Loucy (cell line): ENCODE data around the gene TOX2.

Experiments
- H2AFZ ChIP-seq: fragments of 200-600 bp; sonication (generic); 2 replicates; pipeline ENCODE4 v1.6.0; 2016; ENCODE audit warnings: antibody characterized with exemption, mild to moderate bottlenecking, low read length, moderate library complexity
- H3F3A ChIP-seq: fragments of 200-600 bp; 2 replicates; pipeline ENCODE4 v1.6.0; 2016; ENCODE audit warnings: antibody characterized with exemption, low read depth, mild to moderate bottlenecking
- H3K27me3 ChIP-seq: fragments of 200-600 bp; sonication (generic); 2 replicates; pipeline ENCODE4 v1.6.1; 2014; ENCODE audit warnings: low read length, mild to moderate bottlenecking; ENCODE audit not compliant: insufficient read depth, poor library complexity, severe bottlenecking
- H3K36me3 ChIP-seq: fragments of 200-600 bp; sonication (generic); 2 replicates; pipeline ENCODE4 v1.6.1; 2016; ENCODE audit warnings: low read length; ENCODE audit not compliant: insufficient read depth
- H3K4me1 ChIP-seq: fragments of 200-600 bp; sonication (generic); 2 replicates; pipeline ENCODE4 v1.5.1; 2014; ENCODE audit warnings: low read length, mild to moderate bottlenecking; ENCODE audit not compliant: insufficient read depth, poor library complexity, severe bottlenecking
- H3K4me2 ChIP-seq: fragments of 200-600 bp; sonication (generic); 2 replicates; pipeline ENCODE4 v1.6.0; 2014; ENCODE audit warnings: antibody characterized with exemption, low read length, low read depth, mild to moderate bottlenecking; ENCODE audit not compliant: poor library complexity, severe bottlenecking
- H3K4me3 ChIP-seq: fragments of 200-600 bp; sonication (generic); 2 replicates; pipeline ENCODE4 v1.5.1; 2014; ENCODE audit warnings: low read length, mild to moderate bottlenecking, mixed read lengths; ENCODE audit not compliant: poor library complexity, severe bottlenecking
- H3K79me2 ChIP-seq: fragments of 200-600 bp; sonication (generic); 2 replicates; pipeline ENCODE4 v1.6.1; 2014; ENCODE audit warnings: low read length; ENCODE audit not compliant: insufficient read depth
- H3K9ac ChIP-seq: fragments of 200-600 bp; sonication (generic); 2 replicates; pipeline ENCODE4 v1.6.0; 2014; ENCODE audit warnings: mild to moderate bottlenecking, low read depth, low read length, moderate library complexity; ENCODE audit not compliant: poor library complexity, severe bottlenecking
- H3K9me2 ChIP-seq: fragments of 200-600 bp; sonication (generic); replicated peaks from 2 replicates; pipeline ENCODE4 v1.6.1; 2016; ENCODE audit warnings: low read depth, low read length, mixed read lengths
- H3K9me3 ChIP-seq: fragments of 200-600 bp; sonication (generic); 2 replicates; pipeline ENCODE4 v1.6.1; 2014; ENCODE audit warnings: mild to moderate bottlenecking, antibody characterized with exemption, low read length, low read depth; ENCODE audit not compliant: insufficient read depth
- H4K20me1 ChIP-seq: fragments of 200-600 bp; sonication (generic); 2 replicates; pipeline ENCODE4 v1.6.0; 2014; ENCODE audit warnings: antibody characterized with exemption, low read length, mild to moderate bottlenecking; ENCODE audit not compliant: insufficient read depth, poor library complexity, severe bottlenecking
- CTCF ChIP-seq: fragments of 200-600 bp; sonication (generic); conservative IDR thresholded peaks from 2 replicates; pipeline ENCODE4 v1.5.1; 2014; ENCODE audit warnings: mild to moderate bottlenecking, antibody characterized with exemption, low read length
- EZH2phosphoT487 ChIP-seq: fragments of 200-600 bp; IDR thresholded peaks from 2 replicates; pipeline ENCODE4 v1.6.1; 2018; ENCODE audit warnings: antibody characterized with exemption, mild to moderate bottlenecking, moderate library complexity, borderline replicate concordance

TOX2 gene

GRCh38 chr20:43987018-43987417 lies 72.4 kb downstream of the TOX2 start:
- Histone ChIP-seq H3F3A (no peaks in the 10 kb centered on the region), H3K27me3 (no peaks in the 10 kb centered on the region), H3K9me2 (no peaks in the 10 kb centered on the region), H3K4me2 (no peak overlapping the region), H3K4me1 (peaks cover 16% of the 10 kb centered on the region), H3K4me3 (no peak overlapping the region), H3K79me2 (no peaks in the 10 kb centered on the region), H3K36me3 (no peaks in the 10 kb centered on the region), H4K20me1 (no peaks in the 10 kb centered on the region), H2AFZ (no peak overlapping the region), H3K9me3 (no peaks in the 10 kb centered on the region), H3K9ac (no peak overlapping the region)
- TF ChIP-seq EZH2phosphoT487 (no peak), CTCF (no peak)

GRCh38 chr20:43987531-43987930 lies 72.9 kb downstream of the TOX2 start:
- Histone ChIP-seq H3K4me1 (peaks cover 15% of the 10 kb centered on the region), H3K79me2 (no peaks in the 10 kb centered on the region), H3K9me2 (no peaks in the 10 kb centered on the region), H3K4me3 (no peak overlapping the region), H2AFZ (no peak overlapping the region), H3K27me3 (no peaks in the 10 kb centered on the region), H3K9ac (no peak overlapping the region), H3K36me3 (no peaks in the 10 kb centered on the region), H3F3A (no peaks in the 10 kb centered on the region), H3K4me2 (no peak overlapping the region), H3K9me3 (no peaks in the 10 kb centered on the region), H4K20me1 (no peaks in the 10 kb centered on the region)
- no peak for TF ChIP-seq CTCF
- no peak for TF ChIP-seq EZH2phosphoT487

GRCh38 chr20:43988451-43988850 lies 73.8 kb downstream of the TOX2 start:
- TF ChIP-seq CTCF: no peak
- no peak for TF ChIP-seq EZH2phosphoT487
- Histone ChIP-seq H3K4me2 (no peak overlapping the region), H3K9me2 (no peaks in the 10 kb centered on the region), H3F3A (no peaks in the 10 kb centered on the region), H3K27me3 (no peaks in the 10 kb centered on the region), H2AFZ (no peak overlapping the region), H4K20me1 (no peaks in the 10 kb centered on the region), H3K9ac (no peak overlapping the region), H3K79me2 (no peaks in the 10 kb centered on the region), H3K4me1 (peaks cover 15% of the 10 kb centered on the region), H3K4me3 (no peak overlapping the region), H3K36me3 (no peaks in the 10 kb centered on the region), H3K9me3 (no peaks in the 10 kb centered on the region)
